Bronchial epithelial cell (primary cell): ENCODE data around the gene ZFHX2. TPM values are rescaled to one million over a fixed set of nuclear protein-coding genes. Genes with fewer than 3 reads are reported as not detected.

ENCODE experiments used
- DNase-seq: peaks from one replicate; pipeline ENCODE4 v3.0.0-alpha.2; 2010; ENCODE audit warnings: low read depth
- FAIRE-seq: peaks from 2 replicates; lab custom pipeline; 2011; peaks lifted over from hg19 to GRCh38; lab: Jason Lieb, UNC
- H3K27me3 ChIP-seq: 2 replicates; pipeline ENCODE4 v1.5.1; 2011; ENCODE audit warnings: low read length; ENCODE audit not compliant: control insufficient read depth, insufficient read depth
- H3K36me3 ChIP-seq: 2 replicates; pipeline ENCODE4 v1.5.1; 2011; ENCODE audit warnings: low read length; ENCODE audit not compliant: control insufficient read depth, insufficient read depth
- H3K4me3 ChIP-seq: 2 replicates; pipeline ENCODE4 v1.5.1; 2011; ENCODE audit warnings: mild to moderate bottlenecking, low read depth, low read length, control low read depth
- CTCF ChIP-seq: IDR thresholded peaks from 2 replicates; pipeline ENCODE4 v1.5.1; 2011; ENCODE audit warnings: mild to moderate bottlenecking, moderate library complexity, low read length, control low read depth, inconsistent platforms; ENCODE audit not compliant: insufficient read depth, severe bottlenecking
- total RNA-seq: library from RNA; depleted of rRNA; stranded (reverse); fragments of >200 nt; gene quantifications from 2 replicates; pipeline ENCODE4 v1.2.1, GENCODE V29; 2014

Gene ZFHX2
- total RNA-seq, 1 donor from 2014 or later: 0.26 TPM

- DNase-seq (no peak), FAIRE-seq (no peak)
- Histone ChIP-seq H3K4me3 (no peak overlapping the region), H3K27me3 (peaks cover 29% of the 10 kb centered on the region), H3K36me3 (no peaks in the 10 kb centered on the region)
- TF ChIP-seq CTCF: no peak
These were observed 28.2 kb upstream of the ZFHX2 start for GRCh38 chr14:23579739-23580138.

GRCh38 chr14:23579311-23579630 lies 27.7 kb upstream of the ZFHX2 start:
- no peaks in the 10 kb centered on the region for H3K36me3 ChIP-seq
- FAIRE-seq: no peak
- no peak for DNase-seq
- H3K27me3 ChIP-seq: peaks cover 29% of the 10 kb centered on the region
- no peak overlapping the region for H3K4me3 ChIP-seq
- no peak for TF ChIP-seq CTCF

- Histone ChIP-seq H3K4me3 (no peak within 1 kb of the TSS), H3K36me3 (no peaks in the 10 kb centered on the region), H3K27me3 (peaks cover 29% of the 10 kb centered on the region)
- DNase-seq (no peak), FAIRE-seq (no peak)
- no peak for TF ChIP-seq CTCF
These were observed 27.2 kb upstream of the ZFHX2 start, which contains the start of gene JPH4 for GRCh38 chr14:23578560-23579310. TSS of gene JPH4 (minus strand) at chr14:23578790. CDS start at chr14:23577453, 1,337 bp downstream.

- FAIRE-seq: no peak
- H3K27me3 ChIP-seq: peaks cover 29% of the 10 kb centered on the region
- no peaks in the 10 kb centered on the region for H3K36me3 ChIP-seq
- no peak for TF ChIP-seq CTCF
- no peak overlapping the region for H3K4me3 ChIP-seq
- DNase-seq: no peak
These were observed 26.3 kb upstream of the ZFHX2 start for GRCh38 chr14:23577710-23578392.

- no peak for FAIRE-seq
- no peak overlapping the region for H3K4me3 ChIP-seq
- no peak for DNase-seq
- TF ChIP-seq CTCF: no peak
- H3K36me3 ChIP-seq: no peaks in the 10 kb centered on the region
- peaks cover 29% of the 10 kb centered on the region for H3K27me3 ChIP-seq
These were observed 25.6 kb upstream of the ZFHX2 start for GRCh38 chr14:23577004-23577681.
